ENCODE results near the gene ACADVL.

DNA sequence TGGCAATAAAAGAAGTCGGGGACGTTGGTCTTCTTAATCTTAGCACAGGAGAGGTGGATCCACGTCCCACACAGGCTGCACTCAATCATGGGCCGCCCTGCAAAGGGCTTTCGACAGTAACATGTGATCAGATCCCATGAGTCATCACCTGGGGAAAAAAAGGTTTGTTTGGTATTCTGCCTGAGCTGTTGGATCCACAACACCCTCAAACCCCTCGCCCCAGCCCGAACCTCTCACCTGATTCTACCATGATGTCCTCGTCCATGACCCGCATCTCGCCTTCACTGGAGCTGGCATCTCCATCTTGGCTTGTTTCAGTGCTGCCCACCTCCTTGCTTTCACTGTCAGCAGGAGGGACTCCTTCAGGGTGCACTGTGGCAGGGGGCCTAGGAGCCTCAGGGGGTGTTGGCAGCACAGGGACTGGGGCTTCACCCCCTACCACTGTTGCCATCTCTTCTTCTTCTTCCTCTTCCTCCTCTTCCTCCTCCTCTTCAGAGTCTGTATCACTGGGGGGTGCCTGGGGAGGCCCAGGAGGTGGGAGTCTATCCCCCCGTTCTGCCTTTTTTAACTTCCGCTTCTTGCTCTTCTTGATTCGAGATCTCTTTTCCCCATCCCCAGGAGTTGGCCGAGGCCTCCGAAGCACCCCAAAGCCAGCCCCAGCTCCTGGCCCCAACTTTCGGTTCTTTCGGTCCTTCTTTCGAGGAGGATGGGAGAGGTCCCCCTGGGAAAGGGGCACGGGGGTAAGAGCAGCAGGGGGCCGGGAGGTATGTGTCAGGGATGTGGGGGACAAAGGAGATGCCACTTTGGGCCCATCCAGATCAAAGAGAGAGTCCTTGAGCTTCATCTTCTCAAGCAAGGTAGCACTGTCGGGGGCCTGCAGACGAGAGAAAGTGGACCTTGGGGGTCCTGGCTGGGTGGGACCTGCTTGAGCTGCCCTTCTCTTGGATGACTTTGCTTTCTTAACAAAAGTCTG, 16.2 kb downstream of the ACADVL start:
- TF ChIP-seq POLR2A (IDR thresholded peaks at IDR 0.05) (no peak), POLR2AphosphoS5 (IDR thresholded peaks at IDR 0.05) (no peak)
- TF ChIP-seq, protein P1, sequence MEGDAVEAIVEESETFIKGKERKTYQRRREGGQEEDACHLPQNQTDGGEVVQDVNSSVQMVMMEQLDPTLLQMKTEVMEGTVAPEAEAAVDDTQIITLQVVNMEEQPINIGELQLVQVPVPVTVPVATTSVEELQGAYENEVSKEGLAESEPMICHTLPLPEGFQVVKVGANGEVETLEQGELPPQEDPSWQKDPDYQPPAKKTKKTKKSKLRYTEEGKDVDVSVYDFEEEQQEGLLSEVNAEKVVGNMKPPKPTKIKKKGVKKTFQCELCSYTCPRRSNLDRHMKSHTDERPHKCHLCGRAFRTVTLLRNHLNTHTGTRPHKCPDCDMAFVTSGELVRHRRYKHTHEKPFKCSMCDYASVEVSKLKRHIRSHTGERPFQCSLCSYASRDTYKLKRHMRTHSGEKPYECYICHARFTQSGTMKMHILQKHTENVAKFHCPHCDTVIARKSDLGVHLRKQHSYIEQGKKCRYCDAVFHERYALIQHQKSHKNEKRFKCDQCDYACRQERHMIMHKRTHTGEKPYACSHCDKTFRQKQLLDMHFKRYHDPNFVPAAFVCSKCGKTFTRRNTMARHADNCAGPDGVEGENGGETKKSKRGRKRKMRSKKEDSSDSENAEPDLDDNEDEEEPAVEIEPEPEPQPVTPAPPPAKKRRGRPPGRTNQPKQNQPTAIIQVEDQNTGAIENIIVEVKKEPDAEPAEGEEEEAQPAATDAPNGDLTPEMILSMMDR (IDR thresholded peaks at IDR 0.05), result no peak

Measured in sigmoid colon (tissue), 4 donors.